Right lobe of liver (tissue), 6 donors: ENCODE measurements around the gene FBXO38. TPM values are rescaled to one million over a fixed set of nuclear protein-coding genes. Genes with fewer than 3 reads are reported as not detected.

ENCODE experiments used
- ATAC-seq, 4 donors: fragments of 200-7000 bp; cut with Tn5 transposase; one replicate each; pipeline ENCODE4 v1.9.1; 2020; ENCODE audit warnings: mild to moderate bottlenecking in 4 of 4, moderate library complexity in 4 of 4
- DNase-seq, 3 donors: peaks; one replicate each; pipeline ENCODE4 v3.0.0-alpha.2; 2020
- H3K27ac ChIP-seq, 3 donors: fragments of 200-600 bp; one replicate each; pipeline ENCODE4 v1.8.0; 2022
- H3K27me3 ChIP-seq, 2 donors: fragments of 200-600 bp; one replicate each; pipeline ENCODE4 v1.8.0; 2022
- H3K36me3 ChIP-seq, 4 donors: fragments of 200-600 bp; sonication (generic) in 1 of 4; one replicate each; pipeline versions ENCODE4 v1.5.1 to v1.8.0; 2017 to 2022; ENCODE audit warnings: control low read depth in 1 of 4
- H3K4me1 ChIP-seq, 4 donors: fragments of 200-600 bp; sonication (generic) in 1 of 4; one replicate each; pipeline versions ENCODE4 v1.5.1 to v1.8.0; 2017 to 2022; ENCODE audit warnings: control low read depth in 1 of 4
- H3K4me3 ChIP-seq, 3 donors: fragments of 200-600 bp; one replicate each; pipeline ENCODE4 v1.8.0; 2022
- H3K9me3 ChIP-seq, 4 donors: fragments of 200-600 bp; sonication (generic) in 1 of 4; one replicate each; pipeline versions ENCODE4 v1.5.1 to v1.8.0; 2017 to 2022; ENCODE audit warnings: control low read depth in 1 of 4
- POLR2A ChIP-seq: fragments of 450-650 bp; IDR thresholded peaks from one replicate; pipeline ENCODE4 v1.6.1; 2017; ENCODE audit warnings: antibody characterized with exemption, mild to moderate bottlenecking
- WGBS: methylation state at CpG from one replicate; pipeline ENCODE4 v1.1.6; 2018; ENCODE audit warnings: low coverage, low lambda C conversion rate; ENCODE audit not compliant: insufficient coverage; ENCODE audit errors: missing lambda C conversion rate; 5-methylcytosine and 5-hydroxymethylcytosine counted together
- intact Hi-C, 2 donors: fragments of 100-400 bp; cut with DNase I; formaldehyde crosslinking; loops; one replicate each; pipeline versions ENCODE4 v1.11.2 to v1.14.1; 2022
- small RNA-seq, 2 experiments: library from RNA; depleted of rRNA; stranded (forward); fragments of <200 nt; gene quantifications; one replicate each; pipeline ENCODE3, GENCODE V24; 2016
- total RNA-seq, 6 experiments: library from RNA; depleted of rRNA in 2 of 6; stranded (reverse); fragments of >200 nt in 2 of 6; fragmentation: NEBNext Ultra II Directional in 3 of 6; extraction: Animal tissue kit (Norgen Biotek cat#: 25700) in 3 of 6; gene quantifications; one replicate each; pipeline versions ENCODE4 v1.1.0 to v1.2.4, GENCODE V29; 2016 to 2023
- TF ChIP-seq, protein P1 (sequence below), 4 donors: fragments of 200-600 bp in 3 of 4; fragments of 450-650 bp in 1 of 4; IDR thresholded peaks; one replicate each; pipeline versions ENCODE4 v1.5.1 to v1.8.0; 2016 to 2022; ENCODE audit warnings: antibody characterized with exemption in 4 of 4, mild to moderate bottlenecking in 2 of 4
- donor health status: DM: no; HTN: yes; CAD: no.
- donor health status: DM: no; HTN: no; CAD: no.
- donor health status: DM: no; HTN: no; CAD: no.
- donor health status: DM: no; HTN: yes; CAD: no.
- donor health status: DM: no; HTN: yes; CAD: no.

FBXO38 gene
- total RNA-seq, 6 experiments from 2014 or later = 21.1 to 34.9 (median 23.6) TPM

- no peak overlapping the region for H3K4me3 ChIP-seq
- 40% methylated on average over 2 of the region's 2 CpGs for WGBS
- no peak for DNase-seq
- ATAC-seq = peak; percentile 42 to 70 (median 52)
- H3K27me3 ChIP-seq = no peaks in the 10 kb centered on the region
- no peaks in the 10 kb centered on the region for H3K9me3 ChIP-seq
- H3K27ac ChIP-seq = no peak overlapping the region
- peaks cover 0 to 35% (median 3%) of the 10 kb centered on the region in 4 donors for H3K4me1 ChIP-seq
- TF ChIP-seq, protein P1, sequence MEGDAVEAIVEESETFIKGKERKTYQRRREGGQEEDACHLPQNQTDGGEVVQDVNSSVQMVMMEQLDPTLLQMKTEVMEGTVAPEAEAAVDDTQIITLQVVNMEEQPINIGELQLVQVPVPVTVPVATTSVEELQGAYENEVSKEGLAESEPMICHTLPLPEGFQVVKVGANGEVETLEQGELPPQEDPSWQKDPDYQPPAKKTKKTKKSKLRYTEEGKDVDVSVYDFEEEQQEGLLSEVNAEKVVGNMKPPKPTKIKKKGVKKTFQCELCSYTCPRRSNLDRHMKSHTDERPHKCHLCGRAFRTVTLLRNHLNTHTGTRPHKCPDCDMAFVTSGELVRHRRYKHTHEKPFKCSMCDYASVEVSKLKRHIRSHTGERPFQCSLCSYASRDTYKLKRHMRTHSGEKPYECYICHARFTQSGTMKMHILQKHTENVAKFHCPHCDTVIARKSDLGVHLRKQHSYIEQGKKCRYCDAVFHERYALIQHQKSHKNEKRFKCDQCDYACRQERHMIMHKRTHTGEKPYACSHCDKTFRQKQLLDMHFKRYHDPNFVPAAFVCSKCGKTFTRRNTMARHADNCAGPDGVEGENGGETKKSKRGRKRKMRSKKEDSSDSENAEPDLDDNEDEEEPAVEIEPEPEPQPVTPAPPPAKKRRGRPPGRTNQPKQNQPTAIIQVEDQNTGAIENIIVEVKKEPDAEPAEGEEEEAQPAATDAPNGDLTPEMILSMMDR (IDR thresholded peaks at IDR 0.05) = no peak
- no peak for TF ChIP-seq POLR2A
- H3K36me3 ChIP-seq = no peaks in the 10 kb centered on the region
- intact Hi-C loops = no loop called here
Observed at GRCh38 chr5:148488757-148489156, 105.0 kb downstream of the FBXO38 start.

GRCh38 chr5:148491015-148491792 is 107.4 kb downstream of the FBXO38 start:
- WGBS = 41% methylated on average over 8 of the region's 10 CpGs
- ATAC-seq (peak; percentile 7 to 28 (median 16)), DNase-seq (no peak)
- no peak for TF ChIP-seq POLR2A
- TF ChIP-seq, protein P1 (IDR thresholded peaks at IDR 0.05) = no peak
- intact Hi-C loops = no loop called here
- H3K27me3 ChIP-seq = no peaks in the 10 kb centered on the region
- H3K9me3 ChIP-seq = no peaks in the 10 kb centered on the region
- H3K27ac ChIP-seq = peak overlapping the region in 2 of 3 donors; percentile 9 to 36
- H3K36me3 ChIP-seq = no peaks in the 10 kb centered on the region
- H3K4me1 ChIP-seq = peaks cover 0 to 35% (median 3%) of the 10 kb centered on the region in 4 donors
- H3K4me3 ChIP-seq = no peak overlapping the region

- intact Hi-C loops = no loop called here
- DNase-seq (peak; percentile 58 to 81 (median 73)), ATAC-seq (peak; percentile 89 to 95 (median 92))
- Histone ChIP-seq H3K4me1 (peaks cover 0 to 35% (median 3%) of the 10 kb centered on the region in 4 donors), H3K27ac (peak overlapping the region in 1 of 3 donors; percentile 36), H3K9me3 (no peaks in the 10 kb centered on the region), H3K27me3 (no peaks in the 10 kb centered on the region), H3K4me3 (no peak overlapping the region), H3K36me3 (no peaks in the 10 kb centered on the region)
- 38% methylated on average over 6 of the region's 6 CpGs for WGBS
- no peak for TF ChIP-seq POLR2A
- TF ChIP-seq, protein P1 (IDR thresholded peaks at IDR 0.05) = no peak
Observed at GRCh38 chr5:148491793-148492184, 108.0 kb downstream of the FBXO38 start.

- intact Hi-C loops = no loop called here
- H3K9me3 ChIP-seq = no peaks in the 10 kb centered on the region
- ATAC-seq = no peak
- H3K27ac ChIP-seq = peak overlapping the region in 1 of 3 donors; percentile 36
- H3K36me3 ChIP-seq = no peaks in the 10 kb centered on the region
- no peak for DNase-seq
- TF ChIP-seq POLR2A = no peak
- TF ChIP-seq, protein P1 (IDR thresholded peaks at IDR 0.05) = no peak
- H3K27me3 ChIP-seq = no peaks in the 10 kb centered on the region
- H3K4me3 ChIP-seq = no peak overlapping the region
- peaks cover 0 to 35% (median 3%) of the 10 kb centered on the region in 4 donors for H3K4me1 ChIP-seq
- WGBS = 77% methylated on average over 1 of the region's 1 CpG
Observed at GRCh38 chr5:148492351-148492750, 108.6 kb downstream of the FBXO38 start.

Small RNA genes within 50 kb of the gene (small RNA-seq; reads per million reads assigned to genes)
- gene RF00017 = 0 reads per million in 2 experiments

Other genes with a start within 250 kb of the FBXO38 start
- gene SPINK14, start 215.4 kb upstream of the FBXO38 start, total RNA-seq = not detected
- not detected for gene SPINK6, start 180.9 kb upstream of the FBXO38 start, total RNA-seq
- not detected for gene MARCOL, start 145.4 kb upstream of the FBXO38 start, total RNA-seq
- not detected for gene SPINK13, start 115.2 kb upstream of the FBXO38 start, total RNA-seq
- not detected for gene SPINK7, start 71.5 kb upstream of the FBXO38 start, total RNA-seq
- not detected for gene SPINK9, start 48.4 kb upstream of the FBXO38 start, total RNA-seq